GM12874 (cell line): Measurements from ENCODE around the gene FGGY.

Experiments
- TF ChIP-seq, protein P1 (sequence below): IDR thresholded peaks from 2 replicates; pipeline ENCODE4 v1.5.1; 2011; ENCODE audit warnings: low read depth, mild to moderate bottlenecking, control low read depth, low read length, moderate library complexity; ENCODE audit not compliant: insufficient read depth

FGGY gene

GRCh38 chr1:59601041-59601441 lies 304.1 kb downstream of the FGGY start:
- TF ChIP-seq, protein P1, sequence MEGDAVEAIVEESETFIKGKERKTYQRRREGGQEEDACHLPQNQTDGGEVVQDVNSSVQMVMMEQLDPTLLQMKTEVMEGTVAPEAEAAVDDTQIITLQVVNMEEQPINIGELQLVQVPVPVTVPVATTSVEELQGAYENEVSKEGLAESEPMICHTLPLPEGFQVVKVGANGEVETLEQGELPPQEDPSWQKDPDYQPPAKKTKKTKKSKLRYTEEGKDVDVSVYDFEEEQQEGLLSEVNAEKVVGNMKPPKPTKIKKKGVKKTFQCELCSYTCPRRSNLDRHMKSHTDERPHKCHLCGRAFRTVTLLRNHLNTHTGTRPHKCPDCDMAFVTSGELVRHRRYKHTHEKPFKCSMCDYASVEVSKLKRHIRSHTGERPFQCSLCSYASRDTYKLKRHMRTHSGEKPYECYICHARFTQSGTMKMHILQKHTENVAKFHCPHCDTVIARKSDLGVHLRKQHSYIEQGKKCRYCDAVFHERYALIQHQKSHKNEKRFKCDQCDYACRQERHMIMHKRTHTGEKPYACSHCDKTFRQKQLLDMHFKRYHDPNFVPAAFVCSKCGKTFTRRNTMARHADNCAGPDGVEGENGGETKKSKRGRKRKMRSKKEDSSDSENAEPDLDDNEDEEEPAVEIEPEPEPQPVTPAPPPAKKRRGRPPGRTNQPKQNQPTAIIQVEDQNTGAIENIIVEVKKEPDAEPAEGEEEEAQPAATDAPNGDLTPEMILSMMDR: no peak

- TF ChIP-seq, protein P1: no peak
These were observed 304.9 kb downstream of the FGGY start for GRCh38 chr1:59601811-59602210.

- TF ChIP-seq, protein P1: no peak
These were observed 307.3 kb downstream of the FGGY start for GRCh38 chr1:59604191-59604590.

- TF ChIP-seq, protein P1: no peak
These were observed 308.3 kb downstream of the FGGY start for GRCh38 chr1:59605184-59605583.

DNA sequence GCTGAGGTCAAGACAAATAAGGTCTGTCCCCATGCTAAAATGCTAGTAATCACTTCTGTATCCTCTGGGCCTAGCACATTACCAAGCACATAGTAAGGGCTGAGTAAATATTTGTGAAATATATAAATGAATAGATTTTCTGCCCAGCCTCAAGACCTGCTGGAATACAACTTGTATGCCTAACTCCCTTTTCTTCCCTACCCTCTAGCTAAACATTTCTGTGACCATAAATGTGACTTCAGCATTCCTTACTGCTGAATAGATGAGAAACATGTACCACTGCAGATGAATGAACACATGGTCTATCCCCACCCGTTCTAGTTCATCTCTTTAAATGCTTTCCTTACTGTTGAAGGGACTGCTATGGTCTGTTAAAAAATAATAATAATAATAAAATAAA lies 308.9 kb downstream of the FGGY start:
- TF ChIP-seq, protein P1: no peak

GRCh38 chr1:59609245-59609644 lies 312.4 kb downstream of the FGGY start:
- TF ChIP-seq, protein P1: no peak

DNA sequence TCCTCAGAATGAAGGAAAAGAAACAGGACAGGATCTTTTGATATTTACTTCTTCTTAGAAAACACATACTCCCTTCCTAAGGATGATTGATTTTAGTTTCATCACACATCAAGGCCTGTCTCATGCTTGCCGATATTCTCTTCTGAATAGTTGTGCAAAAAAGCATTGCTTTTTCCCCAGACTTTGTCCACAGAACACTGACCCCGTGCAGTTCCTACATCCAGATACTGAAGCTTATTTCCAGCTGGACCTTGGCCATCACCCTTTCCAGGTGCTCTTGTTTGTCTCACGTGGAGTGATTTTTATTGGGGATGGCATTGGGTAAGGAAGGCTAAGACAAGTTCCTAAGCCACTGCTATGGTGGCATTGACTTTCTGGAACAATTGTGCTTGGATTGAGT lies 320.5 kb downstream of the FGGY start:
- TF ChIP-seq, protein P1: no peak

DNA sequence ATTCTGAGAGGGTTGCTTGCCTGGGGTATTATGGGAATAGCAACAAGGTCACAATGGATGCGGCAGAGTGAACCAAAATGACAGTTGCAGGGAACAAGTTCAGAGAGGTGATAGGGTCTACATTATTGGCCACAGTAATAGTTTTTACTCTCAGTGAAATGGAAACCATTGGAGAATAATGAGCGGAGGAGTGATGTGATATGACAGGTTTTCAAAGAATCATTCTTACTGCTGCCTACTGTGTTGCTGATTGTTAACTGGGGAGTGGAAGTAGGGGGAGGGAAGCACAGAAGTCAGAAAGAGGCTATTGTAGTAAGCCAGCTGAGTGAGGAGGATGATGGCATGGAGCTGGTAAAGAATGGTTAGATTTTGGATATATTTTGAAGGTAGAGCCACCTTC lies 322.7 kb downstream of the FGGY start:
- TF ChIP-seq, protein P1: no peak
